ENCODE measurements around the gene KRTAP13-2. TPM values are rescaled to one million over a fixed set of nuclear protein-coding genes. Genes with fewer than 3 reads are reported as not detected.

The KRTAP13-2 gene
- total and polyA plus RNA-seq, 10 donors: not detected

DNA sequence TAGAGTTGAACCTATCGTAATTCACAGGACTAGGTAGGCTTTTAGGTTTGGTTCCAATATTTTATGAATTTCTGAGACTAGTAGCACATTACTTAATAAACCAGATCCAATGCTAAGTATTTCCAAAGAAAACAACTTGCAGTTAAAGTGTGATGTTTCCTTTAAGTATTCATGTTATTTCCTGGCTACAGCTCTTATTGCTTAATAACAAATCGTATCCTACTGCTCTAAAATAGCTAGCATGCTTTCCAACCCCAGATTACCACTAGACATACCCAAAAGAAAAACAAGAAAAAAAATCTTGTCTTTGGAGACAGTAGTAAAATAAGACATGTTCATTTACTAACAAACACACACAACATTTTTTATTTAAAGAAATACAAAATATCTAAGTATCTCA is 35.5 kb downstream of the KRTAP13-2 start:
- Histone ChIP-seq H3K4me1 (no peaks in the 10 kb centered on the region), H3K27ac (no peak overlapping the region), H3K36me3 (no peaks in the 10 kb centered on the region), H3K9me3 (no peaks in the 10 kb centered on the region), H3K27me3 (replicated peaks in 1 of 7) (no peaks in the 10 kb centered on the region), H3K4me3 (no peak overlapping the region)
- no peak for TF ChIP-seq POLR2A (IDR thresholded peaks at IDR 0.05)
- TF ChIP-seq, protein P1, sequence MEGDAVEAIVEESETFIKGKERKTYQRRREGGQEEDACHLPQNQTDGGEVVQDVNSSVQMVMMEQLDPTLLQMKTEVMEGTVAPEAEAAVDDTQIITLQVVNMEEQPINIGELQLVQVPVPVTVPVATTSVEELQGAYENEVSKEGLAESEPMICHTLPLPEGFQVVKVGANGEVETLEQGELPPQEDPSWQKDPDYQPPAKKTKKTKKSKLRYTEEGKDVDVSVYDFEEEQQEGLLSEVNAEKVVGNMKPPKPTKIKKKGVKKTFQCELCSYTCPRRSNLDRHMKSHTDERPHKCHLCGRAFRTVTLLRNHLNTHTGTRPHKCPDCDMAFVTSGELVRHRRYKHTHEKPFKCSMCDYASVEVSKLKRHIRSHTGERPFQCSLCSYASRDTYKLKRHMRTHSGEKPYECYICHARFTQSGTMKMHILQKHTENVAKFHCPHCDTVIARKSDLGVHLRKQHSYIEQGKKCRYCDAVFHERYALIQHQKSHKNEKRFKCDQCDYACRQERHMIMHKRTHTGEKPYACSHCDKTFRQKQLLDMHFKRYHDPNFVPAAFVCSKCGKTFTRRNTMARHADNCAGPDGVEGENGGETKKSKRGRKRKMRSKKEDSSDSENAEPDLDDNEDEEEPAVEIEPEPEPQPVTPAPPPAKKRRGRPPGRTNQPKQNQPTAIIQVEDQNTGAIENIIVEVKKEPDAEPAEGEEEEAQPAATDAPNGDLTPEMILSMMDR (IDR thresholded peaks at IDR 0.05 in 8 of 11, conservative IDR thresholded peaks at IDR 0.05 in 3 of 11): no peak
- TF ChIP-seq POLR2AphosphoS5 (IDR thresholded peaks at IDR 0.05): no peak
- intact Hi-C loops (cut with DNase I; ENCODE audit: low total_unique reads): no loop called here
- WGBS, 5 donors: 48 to 77% (median 69%) methylated on average over 2 of the region's 2 CpGs
- no peak for DNase-seq

DNA sequence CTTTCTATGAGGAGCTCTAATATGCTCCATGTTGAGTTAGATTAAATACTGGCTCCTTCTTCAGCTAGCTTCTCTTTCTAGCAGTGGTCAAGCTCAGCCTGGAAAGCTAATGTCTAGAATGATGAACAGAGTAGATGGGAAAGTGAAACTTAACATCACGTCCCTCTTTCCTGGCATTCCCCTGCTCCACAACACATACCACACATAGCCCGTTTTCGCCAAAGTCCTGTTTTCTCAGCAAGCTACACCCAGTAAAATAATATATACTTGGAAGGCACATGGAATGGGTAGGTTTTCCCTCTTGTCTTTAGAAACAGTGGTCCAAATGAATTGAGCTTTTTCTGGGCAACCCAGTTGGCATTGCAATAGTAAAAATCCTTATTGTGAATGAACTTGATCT is 38.3 kb downstream of the KRTAP13-2 start:
- WGBS, 5 donors: 62 to 88% (median 85%) methylated on average over 3 of the region's 3 CpGs
- intact Hi-C loops (cut with DNase I; ENCODE audit: low total_unique reads): no loop called here
- no peak overlapping the region for H3K4me3 ChIP-seq
- H3K27ac ChIP-seq: no peak overlapping the region
- H3K4me1 ChIP-seq: no peaks in the 10 kb centered on the region
- H3K9me3 ChIP-seq: no peaks in the 10 kb centered on the region
- H3K27me3 ChIP-seq (replicated peaks in 1 of 7): no peaks in the 10 kb centered on the region
- no peaks in the 10 kb centered on the region for H3K36me3 ChIP-seq
- no peak for TF ChIP-seq POLR2A (IDR thresholded peaks at IDR 0.05)
- no peak for TF ChIP-seq POLR2AphosphoS5 (IDR thresholded peaks at IDR 0.05)
- TF ChIP-seq, protein P1 (IDR thresholded peaks at IDR 0.05 in 8 of 11, conservative IDR thresholded peaks at IDR 0.05 in 3 of 11): no peak
- DNase-seq: no peak

DNA sequence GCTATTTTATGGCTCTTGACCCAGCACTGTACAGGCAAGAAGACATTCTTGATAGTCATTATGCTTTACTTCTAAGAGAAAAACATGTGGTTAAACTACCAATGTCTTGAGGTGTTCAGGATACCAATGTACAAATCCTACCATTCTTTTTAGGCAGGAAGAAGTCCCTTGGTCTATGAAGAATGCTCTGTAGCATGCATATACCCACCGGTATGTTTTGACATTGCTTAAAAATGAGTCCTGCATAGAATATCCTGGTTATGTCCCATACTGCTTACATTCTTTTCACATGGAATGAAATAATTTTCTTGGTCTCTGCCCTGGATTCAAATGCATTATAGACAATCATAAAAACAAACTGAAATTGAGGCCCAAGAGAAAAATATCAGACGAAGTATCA is 39.4 kb downstream of the KRTAP13-2 start:
- H3K4me1 ChIP-seq: no peaks in the 10 kb centered on the region
- intact Hi-C loops (cut with DNase I; ENCODE audit: low total_unique reads): no loop called here
- H3K9me3 ChIP-seq: peaks cover 0 to 4% (median 0%) of the 10 kb centered on the region in 8 donors
- no peak overlapping the region for H3K27ac ChIP-seq
- no peak overlapping the region for H3K4me3 ChIP-seq
- DNase-seq: no peak
- no peaks in the 10 kb centered on the region for H3K27me3 ChIP-seq (replicated peaks in 1 of 7)
- no peak for TF ChIP-seq POLR2AphosphoS5 (IDR thresholded peaks at IDR 0.05)
- TF ChIP-seq, protein P1 (IDR thresholded peaks at IDR 0.05 in 8 of 11, conservative IDR thresholded peaks at IDR 0.05 in 3 of 11): no peak
- H3K36me3 ChIP-seq: no peaks in the 10 kb centered on the region
- WGBS, 5 donors: 78 to 95% (median 86%) methylated on average over 2 of the region's 2 CpGs

DNA sequence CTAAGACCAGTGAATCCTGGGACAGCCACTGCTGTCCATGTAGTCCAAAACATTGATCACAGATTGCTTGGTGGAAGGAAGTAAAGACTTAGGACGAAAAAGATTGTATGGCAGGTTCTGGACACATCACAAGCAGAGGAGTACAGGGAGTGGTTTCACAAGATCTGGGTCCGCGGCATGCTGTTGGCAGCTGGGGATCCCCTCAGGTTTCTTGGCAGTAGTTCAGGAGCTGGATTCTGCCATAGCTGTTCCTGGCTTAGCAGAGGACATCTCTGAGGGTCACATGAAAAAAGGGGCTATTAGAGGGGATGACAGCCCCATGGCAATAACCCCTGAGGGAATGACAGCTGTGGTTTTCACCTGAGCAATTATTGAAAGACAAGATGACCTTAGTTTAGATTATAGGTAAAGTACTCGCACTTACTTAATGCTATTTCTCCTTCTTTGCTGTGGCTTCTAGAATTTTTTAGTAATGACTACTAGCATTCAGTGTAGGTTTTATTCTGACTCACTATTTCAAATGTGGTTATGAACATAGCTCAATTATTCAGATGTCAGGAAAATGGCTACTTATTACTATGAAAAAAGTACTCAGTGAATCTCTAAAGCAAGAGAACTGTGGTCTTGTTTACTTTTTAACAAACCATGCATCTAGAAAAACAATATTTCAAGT is 42.7 kb downstream of the KRTAP13-2 start:
- TF ChIP-seq, protein P1 (IDR thresholded peaks at IDR 0.05 in 8 of 11, conservative IDR thresholded peaks at IDR 0.05 in 3 of 11): no peak
- no peak for TF ChIP-seq POLR2A (IDR thresholded peaks at IDR 0.05)
- no peak for TF ChIP-seq POLR2AphosphoS5 (IDR thresholded peaks at IDR 0.05)
- Histone ChIP-seq H3K4me1 (no peaks in the 10 kb centered on the region), H3K27ac (no peak overlapping the region), H3K27me3 (replicated peaks in 1 of 7) (no peaks in the 10 kb centered on the region), H3K36me3 (no peaks in the 10 kb centered on the region), H3K4me3 (no peak overlapping the region), H3K9me3 (peaks cover 0 to 27% (median 19%) of the 10 kb centered on the region in 8 donors)
- no peak for DNase-seq
- intact Hi-C loops (cut with DNase I; ENCODE audit: low total_unique reads): no loop called here
- WGBS, 5 donors: 72 to 88% (median 77%) methylated on average over 4 of the region's 4 CpGs
